ENCODE results near the gene IL17RE. TPM values are rescaled to one million over a fixed set of nuclear protein-coding genes. Genes with fewer than 3 reads are reported as not detected.
"Not testable (repeated sequence)": the region's sequence is repeated elsewhere in the genome, so short reads cannot be mapped to it uniquely, and the experiment has no call there.

Gene IL17RE
- total and polyA plus RNA-seq, 2 experiments from 2014 or later: 1.1 to 3.4 TPM

- TF ChIP-seq ZNF462 (CRISPR knock-in tag; IDR thresholded peaks at IDR 0.05): no peak
- TF ChIP-seq CREB1 (CRISPR knock-in tag; IDR thresholded peaks at IDR 0.05; ENCODE audit: low read depth): no peak
- TF ChIP-seq, protein P1, sequence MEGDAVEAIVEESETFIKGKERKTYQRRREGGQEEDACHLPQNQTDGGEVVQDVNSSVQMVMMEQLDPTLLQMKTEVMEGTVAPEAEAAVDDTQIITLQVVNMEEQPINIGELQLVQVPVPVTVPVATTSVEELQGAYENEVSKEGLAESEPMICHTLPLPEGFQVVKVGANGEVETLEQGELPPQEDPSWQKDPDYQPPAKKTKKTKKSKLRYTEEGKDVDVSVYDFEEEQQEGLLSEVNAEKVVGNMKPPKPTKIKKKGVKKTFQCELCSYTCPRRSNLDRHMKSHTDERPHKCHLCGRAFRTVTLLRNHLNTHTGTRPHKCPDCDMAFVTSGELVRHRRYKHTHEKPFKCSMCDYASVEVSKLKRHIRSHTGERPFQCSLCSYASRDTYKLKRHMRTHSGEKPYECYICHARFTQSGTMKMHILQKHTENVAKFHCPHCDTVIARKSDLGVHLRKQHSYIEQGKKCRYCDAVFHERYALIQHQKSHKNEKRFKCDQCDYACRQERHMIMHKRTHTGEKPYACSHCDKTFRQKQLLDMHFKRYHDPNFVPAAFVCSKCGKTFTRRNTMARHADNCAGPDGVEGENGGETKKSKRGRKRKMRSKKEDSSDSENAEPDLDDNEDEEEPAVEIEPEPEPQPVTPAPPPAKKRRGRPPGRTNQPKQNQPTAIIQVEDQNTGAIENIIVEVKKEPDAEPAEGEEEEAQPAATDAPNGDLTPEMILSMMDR (conservative IDR thresholded peaks at IDR 0.05; ENCODE audit: low read depth in 2 of 2): no peak
- TF ChIP-seq JUNB (IDR thresholded peaks at IDR 0.05; ENCODE audit: unreplicated experiment): no peak
- no peak for TF ChIP-seq ZNF331 (CRISPR knock-in tag; IDR thresholded peaks at IDR 0.05; ENCODE audit: low read depth)
These were observed 36.3 kb downstream of the IL17RE start (continued) for GRCh38 chr3:9938966-9939365.

DNA sequence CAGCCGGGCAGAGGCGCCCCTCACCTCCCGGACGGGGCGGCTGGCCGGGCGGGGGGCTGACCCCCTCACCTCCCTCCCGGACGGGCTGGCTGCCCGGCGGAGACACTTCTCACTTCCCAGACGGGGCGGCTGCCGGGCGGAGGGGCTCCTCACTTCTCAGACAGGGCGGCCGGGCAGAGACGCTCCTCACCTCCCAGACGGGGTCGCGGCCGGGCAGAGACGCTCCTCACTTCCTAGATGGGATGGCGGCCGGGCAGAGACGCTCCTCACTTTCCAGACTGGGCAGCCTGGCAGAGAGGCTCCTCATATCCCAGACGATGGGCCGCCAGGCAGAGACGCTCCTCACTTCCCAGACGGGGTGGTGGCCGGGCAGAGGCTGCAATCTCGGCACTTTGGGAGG is 37.3 kb downstream of the IL17RE start:
- not testable (repeated sequence) for ATAC-seq; H3K79me2 ChIP-seq (replicated peaks; ENCODE audit: insufficient read depth); H3K27me3 ChIP-seq (ENCODE audit: insufficient read depth); DNase-seq (ENCODE audit: low spot score); H4K20me1 ChIP-seq (replicated peaks; ENCODE audit: insufficient read depth); H3K4me1 Mint-ChIP-seq; H3K9me2 ChIP-seq (ENCODE audit: insufficient read depth); H3K36me3 ChIP-seq (ENCODE audit: insufficient read depth); H2AFZ ChIP-seq; H3K4me3 ChIP-seq; H3K4me1 ChIP-seq (ENCODE audit: insufficient read depth); H3F3A ChIP-seq (replicated peaks; ENCODE audit: low read depth); H3K4me2 ChIP-seq; H3K27ac Mint-ChIP-seq; H3K9me3 Mint-ChIP-seq; H3K27me3 Mint-ChIP-seq (ENCODE audit: insufficient read depth, low read depth, poor library complexity); H3K27ac ChIP-seq (ENCODE audit: low read depth); H3K4me3 Mint-ChIP-seq
- H3K36me3 Mint-ChIP-seq (ENCODE audit: low read depth): peaks cover 18% of the 10 kb centered on the region
